GM13976 (cell line): ENCODE results near the gene ARFGEF2.

Source experiments
- DNase-seq: peaks from one replicate; pipeline ENCODE4 v3.0.0; 2012; ENCODE audit warnings: low spot score
- CTCF ChIP-seq: IDR thresholded peaks from 2 replicates; pipeline ENCODE4 v1.5.1; 2012; ENCODE audit warnings: borderline replicate concordance, mild to moderate bottlenecking; ENCODE audit not compliant: insufficient read depth; ENCODE audit errors: extremely low read depth, missing control alignments, control extremely low read depth
- in situ Hi-C: fragments of 300-500 bp; cut with MboI; formaldehyde crosslinking; loops from one replicate; pipeline ENCODE4 v1.12.0; 2022; ENCODE audit warnings: low sequenced_read_pairs, mixed read lengths, inconsistent platforms; ENCODE audit not compliant: unreplicated experiment

ARFGEF2 gene

GRCh38 chr20:48921168-48921882 is at the start of gene ARFGEF2:
Gene ARFGEF2, plus strand, starts transcription at chr20:48921711. Its CDS starts 179 bp downstream, at chr20:48921890.
- DNase-seq: peak; percentile 98
- in situ Hi-C loops: no loop called here
- no peak for TF ChIP-seq CTCF

DNA sequence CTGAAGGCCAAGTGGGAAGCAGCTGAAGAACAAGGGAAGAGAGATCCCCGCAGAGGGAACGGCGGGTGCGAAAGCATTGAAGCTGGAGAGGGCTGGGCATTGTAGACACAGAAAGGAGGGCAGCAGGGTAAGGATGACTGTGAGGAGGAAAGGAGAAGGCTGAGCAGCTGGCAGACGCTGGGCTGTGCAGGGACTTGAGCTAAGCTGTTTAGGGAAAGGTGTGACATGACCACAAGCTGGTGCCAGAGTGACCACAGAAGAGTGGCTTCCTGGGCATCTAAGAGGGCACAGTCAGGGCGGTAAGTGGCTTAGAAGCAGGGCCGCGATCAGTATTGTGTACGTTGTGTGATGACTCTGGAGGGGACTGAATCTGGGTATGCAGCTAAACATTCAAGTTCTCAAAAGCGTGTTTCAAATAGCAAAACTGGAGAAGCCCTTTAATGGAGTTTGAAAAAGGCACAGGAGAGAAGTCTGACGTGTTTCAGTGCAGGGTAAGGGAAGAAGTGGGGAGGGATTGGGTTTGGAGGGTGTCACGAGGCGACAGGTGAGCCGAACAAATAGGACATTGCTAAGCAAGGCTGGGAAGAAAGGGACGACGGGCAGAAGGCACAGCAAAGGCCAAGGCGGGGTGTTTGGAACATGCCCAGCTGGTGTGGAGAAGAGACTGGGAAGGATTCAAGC is 46.1 kb upstream of the ARFGEF2 start:
- in situ Hi-C loops: no loop called here
- no peak for TF ChIP-seq CTCF
- DNase-seq: no peak

DNA sequence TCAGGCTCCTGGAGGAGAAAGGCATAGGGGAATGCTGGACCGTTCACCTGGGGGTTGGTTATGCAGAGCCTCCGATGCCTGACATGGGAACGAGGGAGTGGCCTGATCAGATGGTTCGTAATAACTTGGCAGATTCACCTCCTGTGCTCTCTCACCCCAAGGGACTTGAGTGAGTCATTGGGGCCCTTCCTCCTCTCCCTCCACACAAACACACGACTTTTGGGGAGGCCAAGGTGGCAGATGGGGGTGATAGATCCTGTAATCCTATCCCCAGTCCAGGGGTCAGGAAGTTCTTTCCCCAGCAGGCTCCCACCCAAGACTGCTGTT is 45.6 kb upstream of the ARFGEF2 start:
- TF ChIP-seq CTCF: no peak
- DNase-seq: no peak
- in situ Hi-C loops: no loop called here

GRCh38 chr20:48877304-48877703 is 44.2 kb upstream of the ARFGEF2 start:
- in situ Hi-C loops: no loop called here
- no peak for TF ChIP-seq CTCF
- DNase-seq: no peak

- TF ChIP-seq CTCF: no peak
- in situ Hi-C loops: no loop called here
- DNase-seq: no peak
These were observed 42.8 kb upstream of the ARFGEF2 start for GRCh38 chr20:48878534-48879248.

GRCh38 chr20:48879612-48880245 is 41.8 kb upstream of the ARFGEF2 start:
- DNase-seq: no peak
- in situ Hi-C loops: no loop called here
- TF ChIP-seq CTCF: no peak
